ENCODE measurements around the gene CYB5A.

- TF ChIP-seq POLR2A (IDR thresholded peaks at IDR 0.05), result no peak
- no peak for TF ChIP-seq CTCF (IDR thresholded peaks at IDR 0.05)
Observed at GRCh38 chr18:74239567-74239966, 52.2 kb downstream of the CYB5A start.

Data from thyroid gland (tissue), 4 donors.